Panc1 (cell line): ENCODE data around the gene SIGLEC15. TPM values are rescaled to one million over a fixed set of nuclear protein-coding genes. Genes with fewer than 3 reads are reported as not detected.

Experiments used
- ATAC-seq: fragments of 200-7000 bp; cut with Tn5 transposase; 2 replicates; pipeline ENCODE4 v1.9.1; 2020; ENCODE audit warnings: mild to moderate bottlenecking, moderate library complexity
- BruUV-seq: library from RNA; stranded (reverse); fragments of 400-500 nt; replicated peaks from 2 replicates; lab custom pipeline; 2021; lab: Mats Ljungman, UMichigan
- CTCF ChIA-PET: fragments of 300-600 bp; sonication (Branson Sonifier 250); formaldehyde crosslinking; loops from one replicate; lab custom pipeline; 2022; ENCODE audit warnings: antibody characterized with exemption; lab: Charles Lee
- POLR2A ChIA-PET: fragments of 300-600 bp; sonication (Branson Sonifier 250); formaldehyde crosslinking; loops from one replicate; lab custom pipeline; 2022; ENCODE audit warnings: antibody characterized with exemption; lab: Charles Lee
- DNase-seq: peaks from one replicate; pipeline ENCODE4 v3.0.0-alpha.2; 2010; ENCODE audit warnings: low read depth, low spot score
- H3K27ac ChIP-seq: 2 replicates; pipeline ENCODE4 v1.5.1; 2011; ENCODE audit warnings: mild to moderate bottlenecking, low read length, inconsistent platforms
- H3K27me3 ChIP-seq: fragments of 200-500 bp; sonication (Bioruptor generic); 2 replicates; pipeline ENCODE4 v1.6.0; 2014; ENCODE audit warnings: low read length, inconsistent platforms; ENCODE audit not compliant: control insufficient read depth, insufficient read depth
- H3K36me3 ChIP-seq: fragments of 200-500 bp; sonication (Bioruptor generic); 2 replicates; pipeline ENCODE4 v1.5.1; 2014; ENCODE audit warnings: inconsistent platforms, mild to moderate bottlenecking, low read length, moderate library complexity; ENCODE audit not compliant: control insufficient read depth, insufficient read depth
- H3K4me1 ChIP-seq: 2 replicates; pipeline ENCODE4 v1.5.1; 2011; ENCODE audit warnings: inconsistent platforms, mild to moderate bottlenecking, low read length, moderate library complexity; ENCODE audit not compliant: control insufficient read depth, insufficient read depth
- H3K4me3 ChIP-seq, 2 experiments: 2 replicates each; pipeline ENCODE4 v1.5.1; 2011 to 2012; ENCODE audit warnings: low read depth in 2 of 2, low read length in 2 of 2, mild to moderate bottlenecking in 2 of 2, inconsistent platforms in 1 of 2, moderate library complexity in 1 of 2
- H3K9me3 ChIP-seq: fragments of 200-500 bp; sonication (Bioruptor generic); 2 replicates; pipeline ENCODE4 v1.5.1; 2014; ENCODE audit warnings: low read depth, mild to moderate bottlenecking, inconsistent platforms, low read length, moderate library complexity; ENCODE audit not compliant: control insufficient read depth, insufficient read depth
- CTCF ChIP-seq: fragments of 450-650 bp; IDR thresholded peaks from 2 replicates; pipeline ENCODE4 v1.5.1; 2017; ENCODE audit warnings: mild to moderate bottlenecking
- POLR2AphosphoS5 ChIP-seq: IDR thresholded peaks from 2 replicates; pipeline ENCODE4 v1.6.1; 2012; ENCODE audit warnings: mild to moderate bottlenecking, low read depth, low read length, moderate library complexity
- REST ChIP-seq, 2 experiments: IDR thresholded peaks; 2 replicates each; pipeline ENCODE4 v1.6.1; 2011 to 2012; ENCODE audit warnings: low read depth in 2 of 2, control low read depth in 1 of 2, low read length in 1 of 2, mild to moderate bottlenecking in 1 of 2, moderate library complexity in 1 of 2; ENCODE audit not compliant: insufficient read depth in 1 of 2
- SIN3A ChIP-seq: IDR thresholded peaks from 2 replicates; pipeline ENCODE4 v1.6.1; 2012; ENCODE audit warnings: low read depth, mild to moderate bottlenecking, low read length, moderate library complexity, borderline replicate concordance; ENCODE audit not compliant: insufficient read depth
- TCF7L2 ChIP-seq: IDR thresholded peaks from 2 replicates; pipeline ENCODE4 v1.6.1; 2011; ENCODE audit warnings: mild to moderate bottlenecking, low read depth, low read length, inconsistent platforms
- in situ Hi-C: cut with HindIII; loops from 2 replicates; pipeline ENCODE4 v1.10.0; 2016; ENCODE audit warnings: low sequenced_read_pairs, low pct_unique_long_range_greater_than_20kb
- intact Hi-C: fragments of 100-400 bp; cut with micrococcal nuclease; formaldehyde crosslinking; loops from one replicate; pipeline ENCODE4 v1.10.0; 2022; ENCODE audit not compliant: unreplicated experiment
- total RNA-seq: library from RNA; stranded (reverse); gene quantifications from one replicate; pipeline ENCODE4 v1.2.1, GENCODE V29; 2021; ENCODE audit not compliant: unreplicated experiment

Gene SIGLEC15
- total RNA-seq, 1 experiment from 2014 or later, result 0.23 TPM

DNA sequence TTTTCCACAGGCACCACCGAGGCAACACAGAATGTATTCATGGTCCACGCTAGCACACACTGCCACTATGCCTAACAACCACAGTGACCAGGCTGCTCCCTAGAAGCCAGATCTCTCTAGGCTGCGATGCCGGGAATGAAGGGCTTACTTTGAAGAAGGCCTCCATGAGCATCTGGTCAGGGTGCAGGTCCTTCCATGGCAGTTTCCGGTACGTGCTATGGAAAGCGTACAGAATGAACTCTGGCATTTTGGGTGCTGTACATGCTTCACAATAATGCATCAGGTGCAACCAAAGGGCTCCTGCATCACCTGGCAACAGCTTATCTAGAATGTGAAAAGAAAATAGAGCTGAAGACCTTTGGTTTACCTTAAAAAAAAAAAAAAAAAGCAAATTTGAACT lies 44.9 kb downstream of the SIGLEC15 start:
- BruUV-seq, result no TSS peak
- DNase-seq, result no peak
- H3K27me3 ChIP-seq, result no peaks in the 10 kb centered on the region
- TF ChIP-seq SIN3A, result no peak
- TF ChIP-seq TCF7L2, result no peak
- TF ChIP-seq REST (IDR thresholded peaks at IDR 0.05; ENCODE audit: insufficient read depth in 1 of 2, low read depth in 2 of 2, low read length in 1 of 2), result no peak
- no peak for TF ChIP-seq POLR2AphosphoS5
- ChIA-PET CTCF (no interaction called here), POLR2A (interaction anchor here (0.6 kb wide), 1 partner anchor 463 kb away, joined by 5 read pairs; no protein-coding TSS in a partner anchor)
- no peaks in the 10 kb centered on the region for H3K36me3 ChIP-seq
- H3K27ac ChIP-seq, result no peak overlapping the region
- H3K9me3 ChIP-seq, result no peaks in the 10 kb centered on the region
- H3K4me1 ChIP-seq, result no peaks in the 10 kb centered on the region
- no peak overlapping the region for H3K4me3 ChIP-seq
- in situ Hi-C loops (no loop called here), intact Hi-C loops (no loop called here)
- ATAC-seq, result no peak

DNA sequence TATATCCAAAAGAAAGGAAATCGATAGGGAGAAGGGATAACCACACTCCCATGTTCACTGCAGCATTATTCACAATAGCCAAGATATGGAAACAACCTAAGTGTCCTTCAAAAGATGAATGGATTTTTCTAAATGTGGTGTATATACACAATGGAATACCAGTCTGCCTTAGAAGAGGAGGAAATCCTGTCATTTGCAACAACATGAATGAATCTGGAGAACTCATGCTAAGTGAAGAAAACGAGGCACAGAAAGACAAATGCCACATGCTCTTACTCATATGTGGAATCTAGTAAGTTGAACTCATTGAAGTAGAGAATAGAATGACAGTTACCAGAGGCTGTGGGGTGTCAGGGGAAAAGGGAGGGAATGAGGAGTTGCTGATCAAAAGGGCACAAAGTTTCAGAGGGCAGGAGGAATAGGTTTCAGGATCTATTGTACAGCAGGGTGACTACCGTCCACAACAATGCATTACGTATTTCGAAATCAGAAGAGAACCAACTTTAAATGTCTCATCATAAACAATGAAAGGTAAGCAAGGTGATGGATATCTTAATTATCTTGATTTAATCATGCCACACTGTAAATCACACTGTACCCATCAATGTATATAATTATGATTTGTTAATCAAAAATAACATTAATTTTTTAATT lies 46.1 kb downstream of the SIGLEC15 start:
- H3K27ac ChIP-seq, result no peak overlapping the region

More for the DNA sequence above, 46.1 kb downstream of the SIGLEC15 start:
- DNase-seq, result no peak
- no peak for ATAC-seq
- no peaks in the 10 kb centered on the region for H3K9me3 ChIP-seq
- in situ Hi-C loops, result no loop called here
- H3K4me3 ChIP-seq, result no peak overlapping the region
- no peaks in the 10 kb centered on the region for H3K36me3 ChIP-seq
- ChIA-PET POLR2A (no interaction called here), CTCF (no interaction called here)
- no peaks in the 10 kb centered on the region for H3K4me1 ChIP-seq
- BruUV-seq, result no TSS peak
- no peaks in the 10 kb centered on the region for H3K27me3 ChIP-seq
- TF ChIP-seq POLR2AphosphoS5 (no peak), CTCF (no peak), SIN3A (no peak), TCF7L2 (no peak), REST (IDR thresholded peaks at IDR 0.05; ENCODE audit: insufficient read depth in 1 of 2, low read depth in 2 of 2, low read length in 1 of 2) (no peak)
- intact Hi-C loops, result no loop called here
